Heart left ventricle (tissue), 16 donors: ENCODE data around the gene TUBA4A. TPM values are rescaled to one million over a fixed set of nuclear protein-coding genes. Genes with fewer than 3 reads are reported as not detected.

ENCODE experiments used
- ATAC-seq, 4 donors: fragments of 200-7000 bp; cut with Tn5 transposase; one replicate each; pipeline ENCODE4 v1.9.1; 2020 to 2022; ENCODE audit warnings: moderate library complexity in 4 of 4, mild to moderate bottlenecking in 3 of 4, moderate number of reproducible peaks in 1 of 4
- DNase-seq, 5 donors: peaks; one replicate each; pipeline ENCODE4 v3.0.0-alpha.2; 2020
- H3K27ac ChIP-seq, 12 donors: fragments of 200-600 bp; sonication (generic) in 4 of 12; one replicate each; pipeline versions ENCODE4 v1.5.0 to v1.8.0; 2016 to 2022; ENCODE audit warnings: mild to moderate bottlenecking in 2 of 12
- H3K27me3 ChIP-seq, 9 donors: fragments of 200-600 bp; sonication (generic) in 2 of 9; one replicate each; pipeline versions ENCODE4 v1.5.1 to v1.8.0; 2016 to 2022; ENCODE audit warnings: mild to moderate bottlenecking in 3 of 9
- H3K36me3 ChIP-seq, 9 donors: fragments of 200-600 bp; sonication (generic) in 2 of 9; one replicate each; pipeline versions ENCODE4 v1.5.0 to v1.8.0; 2018 to 2022; ENCODE audit warnings: mild to moderate bottlenecking in 2 of 9
- H3K4me1 ChIP-seq, 12 donors: fragments of 200-600 bp; sonication (generic) in 4 of 12; one replicate each; pipeline versions ENCODE4 v1.5.0 to v1.8.0; 2016 to 2022; ENCODE audit warnings: mild to moderate bottlenecking in 3 of 12
- H3K4me3 ChIP-seq, 12 donors: fragments of 200-600 bp; sonication (generic) in 4 of 12; one replicate each; pipeline versions ENCODE4 v1.5.0 to v1.8.0; 2017 to 2022; ENCODE audit warnings: mild to moderate bottlenecking in 9 of 12, moderate library complexity in 4 of 12
- H3K9me3 ChIP-seq, 12 donors: fragments of 200-600 bp; sonication (generic) in 4 of 12; one replicate each; pipeline versions ENCODE4 v1.5.0 to v1.8.0; 2016 to 2022; ENCODE audit warnings: mild to moderate bottlenecking in 1 of 12
- CTCF ChIP-seq, 12 donors: fragments of 200-600 bp; sonication (generic) in 4 of 12; IDR thresholded peaks; one replicate each; pipeline versions ENCODE4 v1.5.0 to v1.8.0; 2018 to 2022; ENCODE audit warnings: antibody characterized with exemption in 12 of 12, mild to moderate bottlenecking in 5 of 12
- POLR2A ChIP-seq, 2 donors: fragments of 450-650 bp; IDR thresholded peaks; one replicate each; pipeline ENCODE4 v1.6.1; 2017; ENCODE audit warnings: antibody characterized with exemption in 2 of 2, mild to moderate bottlenecking in 2 of 2, moderate library complexity in 2 of 2
- WGBS, 4 donors: extraction: QIAGEN DNeasy Blood & Tissue Kit in 2 of 4; methylation state at CpG; one replicate each; pipeline versions ENCODE4 v1.1.5 to v1.1.7; 2013 to 2018; 5-methylcytosine and 5-hydroxymethylcytosine counted together
- intact Hi-C, 10 donors: fragments of 100-400 bp; cut with DNase I; formaldehyde crosslinking; loops; one replicate each; pipeline versions ENCODE4 v1.11.1 to v1.14.2; 2022
- polyA plus RNA-seq, 2 donors: library from polyadenylated mRNA; stranded (reverse); fragments of 200-250 nt; gene quantifications; one replicate each; pipeline ENCODE4 v1.2.3, GENCODE V29; 2013
- total RNA-seq, 9 donors: library from RNA; depleted of rRNA in 2 of 9; stranded (reverse); fragments of >200 nt in 2 of 9; fragmentation: NEBNext Ultra II Directional in 3 of 9; extraction: Animal tissue kit (Norgen Biotek cat#: 25700) in 3 of 9; gene quantifications; one replicate each; pipeline versions ENCODE4 v1.1.0 to v1.2.4, GENCODE V29; 2016 to 2023
- donor health status: ischemic (EF 13 %, LVEDD 7.1; RV severe dilation, severe dysfunction).
- donor health status: healthy with polysubstance abuse.
- donor health status: DM: no; HTN: yes; CAD: no.
- donor health status: DM: no; HTN: no; CAD: no.
- donor health status: ischemic (EF 25% LVEDD 6.9; RV normal size, moderate dysfunction).
- donor health status: ischemic (EF 25% LVEDD 5.7; RV mildly dilated, moderate dysfunction).
- donor health status: healthy.
- donor health status: DM: yes; HTN: yes; CAD: no.
- donor health status: ischemic (EF 35%, LVEDD 5.7; RV mildly dilated, moderate dysfunction).
- donor health status: nonischemic (EF 11% LVEDD 7.7; RV severe dilation, severe dysfunction).
- donor health status: DM: yes; HTN: yes; CAD: no.
- donor health status: PGD.
- donor health status: ischemic (EF 29% LVEDD 5.4; RV normal size, mild dysfunction).
- donor health status: nonischemic (EF 23%, LVEDD 6.1; RV moderate dilation, normal function).

Gene TUBA4A
- total and polyA plus RNA-seq, 11 donors, result 137 to 381 (median 193) TPM

DNA sequence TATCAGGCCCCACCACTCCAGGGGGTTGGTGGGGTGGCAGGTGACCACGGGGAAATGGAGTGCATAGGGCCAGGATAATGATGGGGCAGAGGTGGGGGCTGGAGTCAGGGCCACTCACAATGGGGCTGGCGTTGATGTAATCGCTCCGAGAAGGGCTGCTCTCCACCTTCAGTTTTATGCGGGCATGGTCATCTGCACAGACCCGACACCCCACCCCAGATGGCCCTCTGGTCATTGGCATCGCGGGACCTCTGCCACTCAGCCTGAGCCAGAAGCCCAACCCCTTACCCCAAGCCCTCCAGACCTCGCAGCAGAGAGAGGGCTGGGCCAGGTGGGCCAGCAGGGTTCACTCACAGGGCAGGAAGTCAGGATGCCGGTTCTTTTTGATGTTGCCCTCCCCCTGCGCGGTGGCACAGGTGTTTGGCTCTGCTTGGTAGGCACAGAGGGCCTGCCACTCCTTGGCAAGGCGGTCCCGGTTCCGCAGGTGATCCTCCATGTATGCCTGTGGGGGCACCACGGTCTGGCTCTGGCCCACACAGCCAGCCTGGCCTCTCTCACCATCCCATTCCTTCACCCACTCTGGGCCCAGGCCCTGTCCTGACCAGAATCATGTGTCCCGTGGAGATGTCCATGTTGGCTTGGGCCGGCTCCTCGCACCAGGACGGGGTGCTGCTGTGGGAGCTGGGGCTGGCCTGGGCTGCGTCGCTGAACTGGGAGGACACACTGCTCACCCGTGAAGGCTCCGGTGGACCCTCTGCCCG lies 43.1 kb upstream of the TUBA4A start:
- Histone ChIP-seq H3K4me1 (peaks cover 0 to 20% (median 9%) of the 10 kb centered on the region in 12 donors), H3K27ac (no peak overlapping the region)
- 86 to 92% (median 88%) methylated on average over 10 to 25 of the region's 25 CpGs for WGBS, 4 donors

GRCh38 chr2:219296142-219296541 lies 42.4 kb upstream of the TUBA4A start:
- Histone ChIP-seq H3K4me1 (peaks cover 0 to 20% (median 9%) of the 10 kb centered on the region in 12 donors), H3K4me3 (no peak overlapping the region), H3K27me3 (peaks cover 0 to 18% (median 0%) of the 10 kb centered on the region in 9 donors), H3K9me3 (no peaks in the 10 kb centered on the region), H3K27ac (no peak overlapping the region), H3K36me3 (no peaks in the 10 kb centered on the region)
- intact Hi-C loops, result loop anchor here in 8 of 10 donors (2.0 to 10.0 kb wide), 9 partner anchors 19 to 241 kb away; partner anchors contain the start of genes CNPPD1 (in 3 of the 8), NHEJ1 (in 3 of the 8), RETREG2 (in 3 of the 8) and DNPEP (in 2 of the 8)
- WGBS, 4 donors, result 79 to 86% (median 85%) methylated on average over 11 to 14 of the region's 14 CpGs
- ATAC-seq (no peak), DNase-seq (no peak)
- TF ChIP-seq CTCF (IDR thresholded peaks at IDR 0.05) (no peak), POLR2A (IDR thresholded peaks at IDR 0.05) (no peak)

More for the DNA sequence above, 43.1 kb upstream of the TUBA4A start:
- intact Hi-C loops, result loop anchor here in 9 of 10 donors (1.0 to 10.0 kb wide), 10 partner anchors 20 to 242 kb away; partner anchors contain the start of genes CNPPD1 (in 3 of the 9), NHEJ1 (in 3 of the 9), RETREG2 (in 3 of the 9) and DNPEP (in 2 of the 9)
- DNase-seq (no peak), ATAC-seq (no peak)
- Histone ChIP-seq H3K36me3 (no peaks in the 10 kb centered on the region), H3K27me3 (peaks cover 0 to 21% (median under 1%) of the 10 kb centered on the region in 9 donors), H3K4me3 (no peak overlapping the region), H3K9me3 (no peaks in the 10 kb centered on the region)
- TF ChIP-seq POLR2A (IDR thresholded peaks at IDR 0.05) (no peak), CTCF (IDR thresholded peaks at IDR 0.05) (no peak)

GRCh38 chr2:219294356-219295351 lies 40.9 kb upstream of the TUBA4A start:
- Histone ChIP-seq H3K36me3 (no peaks in the 10 kb centered on the region), H3K27me3 (peaks cover 0 to 8% (median 0%) of the 10 kb centered on the region in 9 donors), H3K4me1 (peaks cover 0 to 24% (median 11%) of the 10 kb centered on the region in 12 donors), H3K9me3 (no peaks in the 10 kb centered on the region), H3K4me3 (peak overlapping the region; percentile 22 to 77 (median 64)), H3K27ac (peak overlapping the region; percentile 11 to 93 (median 78))
- 6 to 12% (median 8%) methylated on average over 38 to 67 of the region's 67 CpGs for WGBS, 4 donors
- TF ChIP-seq POLR2A (IDR thresholded peaks at IDR 0.05) (peak in 1 of 2 donors; percentile 66), CTCF (IDR thresholded peaks at IDR 0.05) (peak in 11 of 12 donors; percentile 99 to 100 (median 100))
- peak; percentile 48 to 92 (median 89) for ATAC-seq
- DNase-seq, result peak; percentile 83 to 93 (median 89)
- intact Hi-C loops, result loop anchor here (1.0 to 10.0 kb wide), 17 partner anchors 15 to 240 kb away; partner anchors contain the start of genes NHEJ1 (in 8 of the 10), CNPPD1 (in 4 of the 10), RETREG2 (in 4 of the 10) and DNAJB2 (in 3 of the 10)
